Right ventricle myocardium inferior (tissue), 1 donor: ENCODE data around the gene DYNLT3. TPM values are rescaled to one million over a fixed set of nuclear protein-coding genes. Genes with fewer than 3 reads are reported as not detected.
A peak's percentile ranks its signal among the peaks of the same experiment; 100 is the strongest.

Experiments
- ATAC-seq: fragments of 200-7000 bp; cut with Tn5 transposase; one replicate; pipeline ENCODE4 v1.9.1; 2020; ENCODE audit warnings: mild to moderate bottlenecking, moderate library complexity
- DNase-seq: peaks from one replicate; pipeline ENCODE4 v3.0.0; 2021; ENCODE audit errors: missing footprints
- intact Hi-C: fragments of 100-400 bp; cut with DNase I; formaldehyde crosslinking; loops from one replicate; pipeline ENCODE4 v1.11.0; 2022
- long read RNA-seq: library from polyadenylated mRNA; unstranded; transcript quantifications from one replicate; pipeline ENCODE4 v2.0.0, GENCODE V29; 2021
- total RNA-seq: library from RNA; stranded (reverse); fragmentation: NEBNext Ultra II Directional; extraction: Animal tissue kit (Norgen Biotek cat#: 25700); gene quantifications from one replicate; pipeline ENCODE4 v1.2.1, GENCODE V29; 2021
- donor health status: DM: no; HTN: yes; CAD: no; lungs with severe emphysema.

Gene DYNLT3
- 16.8 TPM for total RNA-seq
- long read RNA-seq, transcript DYNLT3-201 (5 exons, 2,217 nt): major isoform, 18 of 18 reads
- long read RNA-seq, partial matches to known transcripts: 0 of 18 reads
- long read RNA-seq, other reads (novel, unspliced or antisense): 0 of 18 reads

GRCh38 chrX:37846934-37847732 is at the start of gene DYNLT3:
DYNLT3 (minus strand) TSS chrX:37847571; CDS start chrX:37847510, 61 bp downstream.
- peak; percentile 99 for ATAC-seq
- intact Hi-C loops: no loop called here
- DNase-seq: peak; percentile 89

- intact Hi-C loops: no loop called here
Observed at GRCh38 chrX:37896511-37896890, 49.1 kb upstream of the DYNLT3 start.

GRCh38 chrX:37895795-37896510 is 48.6 kb upstream of the DYNLT3 start:
- intact Hi-C loops: no loop called here
- ATAC-seq (no peak), DNase-seq (no peak)

More at GRCh38 chrX:37896511-37896890, 49.1 kb upstream of the DYNLT3 start:
- DNase-seq (no peak), ATAC-seq (no peak)

- no peak for DNase-seq
- intact Hi-C loops: no loop called here
- no peak for ATAC-seq
Observed at GRCh38 chrX:37894725-37895124, 47.4 kb upstream of the DYNLT3 start.

- DNase-seq (no peak), ATAC-seq (no peak)
- intact Hi-C loops: no loop called here
Observed at GRCh38 chrX:37888010-37888409, 40.6 kb upstream of the DYNLT3 start.

GRCh38 chrX:37887347-37887746 is 40.0 kb upstream of the DYNLT3 start:
- DNase-seq (no peak), ATAC-seq (no peak)
- intact Hi-C loops: no loop called here

GRCh38 chrX:37883196-37883595 is 35.8 kb upstream of the DYNLT3 start:
- ATAC-seq: no peak
- intact Hi-C loops: no loop called here
- DNase-seq: no peak

- DNase-seq (no peak), ATAC-seq (no peak)
- intact Hi-C loops: no loop called here
Observed at GRCh38 chrX:37879692-37880091, 32.3 kb upstream of the DYNLT3 start.

- DNase-seq (no peak), ATAC-seq (no peak)
- intact Hi-C loops: no loop called here
Observed at GRCh38 chrX:37876716-37877115, 29.3 kb upstream of the DYNLT3 start.

GRCh38 chrX:37875675-37876074 is 28.3 kb upstream of the DYNLT3 start:
- ATAC-seq: no peak
- intact Hi-C loops: no loop called here
- DNase-seq: no peak

- ATAC-seq: no peak
- DNase-seq: no peak
- intact Hi-C loops: no loop called here
Observed at GRCh38 chrX:37873220-37873619, 25.8 kb upstream of the DYNLT3 start.

GRCh38 chrX:37872303-37872655 is 24.9 kb upstream of the DYNLT3 start:
- no peak for DNase-seq
- intact Hi-C loops: no loop called here
- no peak for ATAC-seq

GRCh38 chrX:37871626-37872302 is 24.4 kb upstream of the DYNLT3 start:
- DNase-seq (no peak), ATAC-seq (no peak)
- intact Hi-C loops: no loop called here

GRCh38 chrX:37867536-37868153 is 20.3 kb upstream of the DYNLT3 start:
- ATAC-seq: no peak
- intact Hi-C loops: no loop called here
- no peak for DNase-seq

GRCh38 chrX:37863728-37864127 is 16.4 kb upstream of the DYNLT3 start:
- ATAC-seq: no peak
- intact Hi-C loops: no loop called here
- no peak for DNase-seq

GRCh38 chrX:37862851-37863250 is 15.5 kb upstream of the DYNLT3 start:
- ATAC-seq (no peak), DNase-seq (no peak)
- intact Hi-C loops: no loop called here

- DNase-seq (no peak), ATAC-seq (no peak)
- intact Hi-C loops: no loop called here
Observed at GRCh38 chrX:37860721-37861120, 13.3 kb upstream of the DYNLT3 start.

GRCh38 chrX:37854748-37855147 is 7.4 kb upstream of the DYNLT3 start:
- intact Hi-C loops: no loop called here
- no peak for ATAC-seq
- DNase-seq: no peak

GRCh38 chrX:37854148-37854547 is 6.8 kb upstream of the DYNLT3 start:
- ATAC-seq (no peak), DNase-seq (no peak)
- intact Hi-C loops: no loop called here
